ENCODE measurements around the gene PATZ1. TPM values are rescaled to one million over a fixed set of nuclear protein-coding genes. Genes with fewer than 3 reads are reported as not detected.

The PATZ1 gene
- total and polyA plus RNA-seq, 12 donors = 9.2 to 34.8 (median 25.1) TPM

DNA sequence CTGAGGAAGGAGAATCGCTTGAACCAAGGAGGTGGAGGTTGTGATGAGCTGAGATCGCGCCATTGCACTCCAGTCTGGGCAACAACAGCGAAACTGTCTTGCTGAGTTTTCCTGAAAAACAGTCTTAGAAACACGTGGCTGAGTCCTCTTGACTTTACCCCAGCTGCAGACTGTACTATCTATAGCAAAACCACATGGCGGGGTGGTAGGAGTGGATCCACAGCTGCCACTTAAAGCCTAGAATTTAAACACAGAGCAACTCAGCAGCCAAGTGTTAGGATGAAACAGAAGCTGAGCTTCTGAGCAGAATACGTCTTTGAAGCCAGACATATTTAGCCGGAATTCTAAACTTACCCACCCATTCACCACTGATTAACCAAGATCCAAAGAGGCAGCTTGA is 14.1 kb downstream of the PATZ1 start:
- H3K27me3 ChIP-seq = no peaks in the 10 kb centered on the region
- no peak for TF ChIP-seq POLR2A (IDR thresholded peaks at IDR 0.05)
- no peak for TF ChIP-seq CTCF (IDR thresholded peaks at IDR 0.05)
- DNase-seq = no peak
- H3K4me3 ChIP-seq = no peak overlapping the region
- H3K36me3 ChIP-seq (replicated peaks in 1 of 2) = peaks cover 0 to 75% of the 10 kb centered on the region in 2 donors
- intact Hi-C loops (cut with DNase I) = loop anchor here in 1 of 2 donors (10.0 kb wide), 1 partner anchor 57 kb away; no protein-coding TSS in a partner anchor
- H3K9me3 ChIP-seq (replicated peaks in 1 of 3) = no peaks in the 10 kb centered on the region
- peaks cover 0 to 1% of the 10 kb centered on the region in 2 donors for H3K4me1 ChIP-seq (replicated peaks in 1 of 2)
- H3K27ac ChIP-seq = no peak overlapping the region
- WGBS, 4 donors = 87 to 95% (median 94%) methylated on average over 8 of the region's 8 CpGs

- Histone ChIP-seq H3K27me3 (no peaks in the 10 kb centered on the region), H3K4me3 (no peak overlapping the region), H3K27ac (no peak overlapping the region), H3K36me3 (replicated peaks in 1 of 2) (peaks cover 0 to 68% of the 10 kb centered on the region in 2 donors), H3K4me1 (replicated peaks in 1 of 2) (no peaks in the 10 kb centered on the region), H3K9me3 (replicated peaks in 1 of 3) (no peaks in the 10 kb centered on the region)
- intact Hi-C loops (cut with DNase I) = loop anchor here in 1 of 2 donors (10.0 kb wide), 1 partner anchor 55 kb away; no protein-coding TSS in a partner anchor
- WGBS, 4 donors = 72 to 89% (median 88%) methylated on average over 9 of the region's 9 CpGs
- TF ChIP-seq CTCF (IDR thresholded peaks at IDR 0.05) = no peak
- no peak for TF ChIP-seq POLR2A (IDR thresholded peaks at IDR 0.05)
- no peak for DNase-seq
Observed at GRCh38 chr22:31329453-31330215, 16.5 kb downstream of the PATZ1 start.

DNA sequence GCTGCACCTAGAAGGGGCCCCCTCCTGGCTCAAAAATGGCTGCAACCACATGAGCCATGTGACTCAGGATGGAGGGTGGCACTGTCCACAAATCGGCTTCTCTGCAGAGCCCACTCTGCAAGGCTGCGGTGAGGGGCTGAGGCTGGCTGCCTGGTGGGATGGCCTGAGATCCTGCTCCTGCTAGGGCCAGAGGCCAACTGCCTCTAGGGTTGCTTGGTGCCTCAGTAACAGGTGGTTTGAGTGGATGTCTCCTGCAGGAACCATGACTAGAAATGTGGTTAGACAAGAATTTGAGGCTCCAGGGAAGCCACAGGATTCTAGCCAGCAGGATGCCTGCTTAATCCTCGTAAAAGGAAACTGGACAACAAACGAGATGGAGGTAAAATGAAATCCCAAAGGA is 17.1 kb downstream of the PATZ1 start:
- no peak overlapping the region for H3K27ac ChIP-seq
- 81 to 95% (median 90%) methylated on average over 3 to 4 of the region's 4 CpGs for WGBS, 4 donors
- TF ChIP-seq CTCF (IDR thresholded peaks at IDR 0.05) (no peak), POLR2A (IDR thresholded peaks at IDR 0.05) (no peak)
- no peak for DNase-seq
- H3K9me3 ChIP-seq (replicated peaks in 1 of 3) = no peaks in the 10 kb centered on the region
- no peaks in the 10 kb centered on the region for H3K4me1 ChIP-seq (replicated peaks in 1 of 2)
- intact Hi-C loops (cut with DNase I) = no loop called here
- peaks cover 0 to 62% of the 10 kb centered on the region in 2 donors for H3K36me3 ChIP-seq (replicated peaks in 1 of 2)
- no peak overlapping the region for H3K4me3 ChIP-seq
- no peaks in the 10 kb centered on the region for H3K27me3 ChIP-seq

DNA sequence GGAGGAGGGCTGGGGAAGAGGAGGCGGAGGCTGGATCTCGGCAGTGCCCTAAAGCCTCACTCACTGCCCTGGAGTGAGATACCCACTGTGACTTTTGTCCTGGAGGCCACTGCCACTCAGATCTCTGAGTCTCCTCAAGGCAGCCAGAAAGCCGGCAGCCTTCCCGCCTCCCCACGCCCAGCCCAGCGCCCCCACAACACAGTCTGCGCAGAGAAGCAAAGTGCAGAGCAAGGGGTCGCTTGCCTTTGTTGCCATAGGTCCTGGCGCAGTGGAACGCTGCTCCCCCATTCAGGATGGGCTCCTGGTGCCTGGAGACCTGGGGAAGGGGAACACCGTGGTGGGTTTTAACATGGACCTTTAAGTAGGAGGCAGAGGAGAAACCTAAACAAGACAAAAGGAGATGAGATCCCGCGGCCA is 17.6 kb downstream of the PATZ1 start:
- Histone ChIP-seq H3K27ac (no peak overlapping the region), H3K4me1 (replicated peaks in 1 of 2) (no peaks in the 10 kb centered on the region), H3K9me3 (replicated peaks in 1 of 3) (no peaks in the 10 kb centered on the region), H3K27me3 (no peaks in the 10 kb centered on the region), H3K36me3 (replicated peaks in 1 of 2) (peaks cover 0 to 58% of the 10 kb centered on the region in 2 donors), H3K4me3 (no peak overlapping the region)
- WGBS, 4 donors = 88 to 92% (median 89%) methylated on average over 10 to 13 of the region's 13 CpGs
- TF ChIP-seq POLR2A (IDR thresholded peaks at IDR 0.05) (no peak), CTCF (IDR thresholded peaks at IDR 0.05) (no peak)
- intact Hi-C loops (cut with DNase I) = no loop called here
- no peak for DNase-seq
